Panc1 (cell line): ENCODE measurements around the gene TYW1B. TPM values are rescaled to one million over a fixed set of nuclear protein-coding genes. Genes with fewer than 3 reads are reported as not detected.
"Not testable (repeated sequence)": the region's sequence is repeated elsewhere in the genome, so short reads cannot be mapped to it uniquely, and the experiment has no call there.

Experiments
- ATAC-seq: fragments of 200-7000 bp; cut with Tn5 transposase; 2 replicates; pipeline ENCODE4 v1.9.1; 2020; ENCODE audit warnings: mild to moderate bottlenecking, moderate library complexity
- BruUV-seq: library from RNA; stranded (reverse); fragments of 400-500 nt; replicated peaks from 2 replicates; lab custom pipeline; 2021; lab: Mats Ljungman, UMichigan
- CTCF ChIA-PET: fragments of 300-600 bp; sonication (Branson Sonifier 250); formaldehyde crosslinking; loops from one replicate; lab custom pipeline; 2022; ENCODE audit warnings: antibody characterized with exemption; lab: Charles Lee
- POLR2A ChIA-PET: fragments of 300-600 bp; sonication (Branson Sonifier 250); formaldehyde crosslinking; loops from one replicate; lab custom pipeline; 2022; ENCODE audit warnings: antibody characterized with exemption; lab: Charles Lee
- DNase-seq: peaks from one replicate; pipeline ENCODE4 v3.0.0-alpha.2; 2010; ENCODE audit warnings: low read depth, low spot score
- H3K27ac ChIP-seq: 2 replicates; pipeline ENCODE4 v1.5.1; 2011; ENCODE audit warnings: mild to moderate bottlenecking, low read length, inconsistent platforms
- H3K27me3 ChIP-seq: fragments of 200-500 bp; sonication (Bioruptor generic); 2 replicates; pipeline ENCODE4 v1.6.0; 2014; ENCODE audit warnings: low read length, inconsistent platforms; ENCODE audit not compliant: control insufficient read depth, insufficient read depth
- H3K36me3 ChIP-seq: fragments of 200-500 bp; sonication (Bioruptor generic); 2 replicates; pipeline ENCODE4 v1.5.1; 2014; ENCODE audit warnings: inconsistent platforms, mild to moderate bottlenecking, low read length, moderate library complexity; ENCODE audit not compliant: control insufficient read depth, insufficient read depth
- H3K4me1 ChIP-seq: 2 replicates; pipeline ENCODE4 v1.5.1; 2011; ENCODE audit warnings: inconsistent platforms, mild to moderate bottlenecking, low read length, moderate library complexity; ENCODE audit not compliant: control insufficient read depth, insufficient read depth
- H3K4me3 ChIP-seq, 2 experiments: 2 replicates each; pipeline ENCODE4 v1.5.1; 2011 to 2012; ENCODE audit warnings: low read depth in 2 of 2, low read length in 2 of 2, mild to moderate bottlenecking in 2 of 2, inconsistent platforms in 1 of 2, moderate library complexity in 1 of 2
- H3K9me3 ChIP-seq: fragments of 200-500 bp; sonication (Bioruptor generic); 2 replicates; pipeline ENCODE4 v1.5.1; 2014; ENCODE audit warnings: low read depth, mild to moderate bottlenecking, inconsistent platforms, low read length, moderate library complexity; ENCODE audit not compliant: control insufficient read depth, insufficient read depth
- CTCF ChIP-seq: fragments of 450-650 bp; IDR thresholded peaks from 2 replicates; pipeline ENCODE4 v1.5.1; 2017; ENCODE audit warnings: mild to moderate bottlenecking
- POLR2AphosphoS5 ChIP-seq: IDR thresholded peaks from 2 replicates; pipeline ENCODE4 v1.6.1; 2012; ENCODE audit warnings: mild to moderate bottlenecking, low read depth, low read length, moderate library complexity
- REST ChIP-seq, 2 experiments: IDR thresholded peaks; 2 replicates each; pipeline ENCODE4 v1.6.1; 2011 to 2012; ENCODE audit warnings: low read depth in 2 of 2, control low read depth in 1 of 2, low read length in 1 of 2, mild to moderate bottlenecking in 1 of 2, moderate library complexity in 1 of 2; ENCODE audit not compliant: insufficient read depth in 1 of 2
- SIN3A ChIP-seq: IDR thresholded peaks from 2 replicates; pipeline ENCODE4 v1.6.1; 2012; ENCODE audit warnings: low read depth, mild to moderate bottlenecking, low read length, moderate library complexity, borderline replicate concordance; ENCODE audit not compliant: insufficient read depth
- TCF7L2 ChIP-seq: IDR thresholded peaks from 2 replicates; pipeline ENCODE4 v1.6.1; 2011; ENCODE audit warnings: mild to moderate bottlenecking, low read depth, low read length, inconsistent platforms
- in situ Hi-C: cut with HindIII; loops from 2 replicates; pipeline ENCODE4 v1.10.0; 2016; ENCODE audit warnings: low sequenced_read_pairs, low pct_unique_long_range_greater_than_20kb
- intact Hi-C: fragments of 100-400 bp; cut with micrococcal nuclease; formaldehyde crosslinking; loops from one replicate; pipeline ENCODE4 v1.10.0; 2022; ENCODE audit not compliant: unreplicated experiment
- total RNA-seq: library from RNA; stranded (reverse); gene quantifications from one replicate; pipeline ENCODE4 v1.2.1, GENCODE V29; 2021; ENCODE audit not compliant: unreplicated experiment

Gene TYW1B
- total RNA-seq, 1 experiment from 2014 or later: 2.3 TPM

GRCh38 chr7:72704894-72705293 is 123.1 kb downstream of the TYW1B start:
- TF ChIP-seq SIN3A: no peak
- no peak for TF ChIP-seq REST (IDR thresholded peaks at IDR 0.05; ENCODE audit: insufficient read depth in 1 of 2, low read depth in 2 of 2, low read length in 1 of 2)
- TF ChIP-seq CTCF: no peak
- no peak for TF ChIP-seq POLR2AphosphoS5
- no peak for TF ChIP-seq TCF7L2
- no peak overlapping the region for H3K4me3 ChIP-seq
- intact Hi-C loops (no loop called here), in situ Hi-C loops (no loop called here)
- no peaks in the 10 kb centered on the region for H3K4me1 ChIP-seq
- H3K27ac ChIP-seq: no peak overlapping the region
- no TSS peak for BruUV-seq
- no peaks in the 10 kb centered on the region for H3K27me3 ChIP-seq
- POLR2A ChIA-PET: no interaction called here
- CTCF ChIA-PET: no interaction called here
- no peak for ATAC-seq
- no peaks in the 10 kb centered on the region for H3K36me3 ChIP-seq
- H3K9me3 ChIP-seq: no peaks in the 10 kb centered on the region
- no peak for DNase-seq

- in situ Hi-C loops, H3K4me3 ChIP-seq, H3K9me3 ChIP-seq, ATAC-seq, CTCF ChIA-PET, H3K27me3 ChIP-seq, DNase-seq, H3K27ac ChIP-seq, intact Hi-C loops, POLR2A ChIA-PET, BruUV-seq, H3K4me1 ChIP-seq, H3K36me3 ChIP-seq: not testable (repeated sequence)
Observed at GRCh38 chr7:72700548-72700947, 127.5 kb downstream of the TYW1B start.

GRCh38 chr7:72697066-72697465 is 130.9 kb downstream of the TYW1B start:
- BruUV-seq, CTCF ChIA-PET, POLR2A ChIA-PET, H3K9me3 ChIP-seq, ATAC-seq, DNase-seq, H3K36me3 ChIP-seq, H3K4me1 ChIP-seq, H3K27me3 ChIP-seq, H3K4me3 ChIP-seq, in situ Hi-C loops, intact Hi-C loops, H3K27ac ChIP-seq: not testable (repeated sequence)

DNA sequence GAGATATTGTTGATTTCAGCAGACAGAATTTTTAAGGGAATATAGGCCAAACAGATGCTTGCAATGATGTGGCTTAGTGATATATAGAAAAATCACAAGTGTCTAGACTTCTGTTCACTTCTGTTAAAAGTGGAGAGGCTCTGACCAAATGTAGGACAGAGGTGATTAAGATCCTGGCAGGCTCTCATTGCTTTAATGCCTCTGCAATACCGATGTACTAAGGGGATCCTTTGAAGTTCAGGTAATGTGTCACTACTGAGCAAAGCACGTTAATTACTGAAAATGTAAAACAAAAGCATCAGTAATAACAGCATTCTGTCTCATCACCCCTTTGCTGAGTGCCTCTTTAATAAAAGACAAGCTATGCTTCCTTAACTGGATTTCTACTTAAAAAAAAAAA is 131.4 kb downstream of the TYW1B start:
- H3K27me3 ChIP-seq, H3K36me3 ChIP-seq, DNase-seq, ATAC-seq, POLR2A ChIA-PET, H3K9me3 ChIP-seq, BruUV-seq, intact Hi-C loops, H3K4me1 ChIP-seq, CTCF ChIA-PET, in situ Hi-C loops, H3K27ac ChIP-seq, H3K4me3 ChIP-seq: not testable (repeated sequence)

GRCh38 chr7:72695482-72695881 is 132.5 kb downstream of the TYW1B start:
- POLR2A ChIA-PET: not testable (repeated sequence)

More at GRCh38 chr7:72695482-72695881, 132.5 kb downstream of the TYW1B start:
- H3K4me1 ChIP-seq, BruUV-seq, H3K4me3 ChIP-seq, H3K36me3 ChIP-seq, ATAC-seq, intact Hi-C loops, in situ Hi-C loops, H3K9me3 ChIP-seq, H3K27me3 ChIP-seq, DNase-seq, CTCF ChIA-PET, H3K27ac ChIP-seq: not testable (repeated sequence)
